Choroid plexus epithelial cell (primary cell): ENCODE measurements around the gene GTF3C1.

ENCODE experiments used
- DNase-seq: peaks from one replicate; pipeline ENCODE4 v3.0.0-alpha.2; 2010; ENCODE audit warnings: low read depth
- H3K4me3 ChIP-seq: 2 replicates; pipeline ENCODE4 v1.5.1; 2011; ENCODE audit warnings: low read depth, mild to moderate bottlenecking, control low read depth, low read length, moderate library complexity
- CTCF ChIP-seq: conservative IDR thresholded peaks from 2 replicates; pipeline ENCODE4 v1.5.1; 2011; ENCODE audit warnings: low read depth, mild to moderate bottlenecking, control low read depth, inconsistent platforms, low read length, moderate library complexity

GTF3C1 gene

GRCh38 chr16:27511657-27512448, 37.9 kb downstream of the GTF3C1 start:
- TF ChIP-seq CTCF = no peak
- no peak overlapping the region for H3K4me3 ChIP-seq
- no peak for DNase-seq

- no peak for DNase-seq
These were observed 41.2 kb downstream of the GTF3C1 start for GRCh38 chr16:27508476-27508875.

GRCh38 chr16:27506771-27507170, 42.9 kb downstream of the GTF3C1 start:
- DNase-seq = no peak
- no peak for TF ChIP-seq CTCF
- H3K4me3 ChIP-seq = no peak overlapping the region

More at GRCh38 chr16:27508476-27508875, 41.2 kb downstream of the GTF3C1 start:
- no peak for TF ChIP-seq CTCF
- H3K4me3 ChIP-seq = no peak overlapping the region

- TF ChIP-seq CTCF = no peak
- no peak for DNase-seq
- no peak overlapping the region for H3K4me3 ChIP-seq
These were observed 44.1 kb downstream of the GTF3C1 start for GRCh38 chr16:27505297-27506236.

GRCh38 chr16:27503662-27504061, 46.1 kb downstream of the GTF3C1 start:
- TF ChIP-seq CTCF = no peak
- no peak for DNase-seq
- H3K4me3 ChIP-seq = no peak overlapping the region

- no peak for TF ChIP-seq CTCF
- DNase-seq = no peak
These were observed 48.9 kb downstream of the GTF3C1 start for GRCh38 chr16:27500801-27501200.

More at GRCh38 chr16:27500801-27501200, 48.9 kb downstream of the GTF3C1 start:
- no peak overlapping the region for H3K4me3 ChIP-seq
